Inflammatory macrophage treated with lipopolysaccharide for 1 hour (primary cell): Measurements from ENCODE around the gene HNRNPC.
"Not testable (repeated sequence)": the region's sequence is repeated elsewhere in the genome, so short reads cannot be mapped to it uniquely, and the experiment has no call there.

Source experiments
- DNase-seq, 2 donors: peaks; one replicate each; pipeline ENCODE4 v3.0.0-alpha.2; 2020 to 2022

Gene HNRNPC

GRCh38 chr14:21241218-21241819 lies 27.9 kb downstream of the HNRNPC start:
- DNase-seq, result no peak

GRCh38 chr14:21240417-21240816 lies 28.8 kb downstream of the HNRNPC start:
- DNase-seq, result no peak

GRCh38 chr14:21238823-21239518 lies 30.3 kb downstream of the HNRNPC start:
- DNase-seq, result no peak

- DNase-seq, result no peak
Measured at GRCh38 chr14:21236948-21237797, 32.1 kb downstream of the HNRNPC start.

- no peak for DNase-seq
Measured at GRCh38 chr14:21234112-21234511, 35.1 kb downstream of the HNRNPC start.

- no peak for DNase-seq
Measured at GRCh38 chr14:21233457-21234076, 35.7 kb downstream of the HNRNPC start.

- DNase-seq, result no peak
Measured at GRCh38 chr14:21231020-21231652, 38.1 kb downstream of the HNRNPC start.

GRCh38 chr14:21229821-21230220 lies 39.4 kb downstream of the HNRNPC start:
- DNase-seq, result no peak

- DNase-seq, result no peak
Measured at GRCh38 chr14:21227981-21228380, 41.3 kb downstream of the HNRNPC start.

GRCh38 chr14:21227150-21227549 lies 42.1 kb downstream of the HNRNPC start:
- no peak for DNase-seq

GRCh38 chr14:21226467-21226866 lies 42.8 kb downstream of the HNRNPC start:
- DNase-seq, result no peak

- DNase-seq, result not testable (repeated sequence)
Measured at GRCh38 chr14:21225164-21225563, 44.1 kb downstream of the HNRNPC start.

GRCh38 chr14:21220874-21221477 lies 48.3 kb downstream of the HNRNPC start:
- DNase-seq, result no peak

- DNase-seq, result no peak
Measured at GRCh38 chr14:21219561-21220111, 49.6 kb downstream of the HNRNPC start.

- no peak for DNase-seq
Measured at GRCh38 chr14:21219120-21219519, 50.1 kb downstream of the HNRNPC start.

- DNase-seq, result no peak
Measured at GRCh38 chr14:21215879-21216251, 53.4 kb downstream of the HNRNPC start.

- no peak for DNase-seq
Measured at GRCh38 chr14:21215130-21215878, 53.9 kb downstream of the HNRNPC start.

GRCh38 chr14:21213652-21214051 lies 55.6 kb downstream of the HNRNPC start:
- no peak for DNase-seq

GRCh38 chr14:21212824-21213223 lies 56.4 kb downstream of the HNRNPC start:
- DNase-seq, result not testable (repeated sequence)

- no peak for DNase-seq
Measured at GRCh38 chr14:21211509-21211908, 57.7 kb downstream of the HNRNPC start.

- no peak for DNase-seq
Measured at GRCh38 chr14:21210023-21210422, 59.2 kb downstream of the HNRNPC start.
